DMS114 treated with DMSO at 0.1 percent for 48 hours (cell line): Measurements from ENCODE around the gene ZIK1.
A peak's percentile ranks its signal among the peaks of the same experiment; 100 is the strongest.

ENCODE experiments used
- DNase-seq: peaks from one replicate; lab custom pipeline; 2025; ENCODE audit not compliant: unreplicated experiment; lab: John Stamatoyannopoulos, UW

Gene ZIK1

DNA sequence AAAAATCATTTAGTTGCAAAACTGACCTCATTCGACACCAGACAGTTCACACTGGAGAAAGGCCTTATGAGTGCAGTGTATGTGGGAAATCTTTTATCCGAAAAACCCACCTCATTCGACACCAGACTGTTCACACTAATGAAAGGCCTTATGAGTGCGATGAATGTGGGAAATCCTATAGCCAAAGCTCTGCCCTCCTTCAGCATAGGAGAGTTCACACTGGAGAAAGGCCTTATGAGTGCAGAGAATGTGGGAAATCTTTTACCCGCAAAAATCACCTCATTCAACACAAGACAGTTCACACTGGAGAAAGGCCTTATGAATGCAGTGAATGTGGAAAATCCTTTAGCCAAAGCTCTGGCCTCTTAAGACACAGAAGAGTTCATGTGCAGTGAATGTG lies 23.0 kb downstream of the ZIK1 start:
- no peak for DNase-seq

- DNase-seq, result no peak
These were observed 27.2 kb downstream of the ZIK1 start for GRCh38 chr19:57611113-57611512.

DNA sequence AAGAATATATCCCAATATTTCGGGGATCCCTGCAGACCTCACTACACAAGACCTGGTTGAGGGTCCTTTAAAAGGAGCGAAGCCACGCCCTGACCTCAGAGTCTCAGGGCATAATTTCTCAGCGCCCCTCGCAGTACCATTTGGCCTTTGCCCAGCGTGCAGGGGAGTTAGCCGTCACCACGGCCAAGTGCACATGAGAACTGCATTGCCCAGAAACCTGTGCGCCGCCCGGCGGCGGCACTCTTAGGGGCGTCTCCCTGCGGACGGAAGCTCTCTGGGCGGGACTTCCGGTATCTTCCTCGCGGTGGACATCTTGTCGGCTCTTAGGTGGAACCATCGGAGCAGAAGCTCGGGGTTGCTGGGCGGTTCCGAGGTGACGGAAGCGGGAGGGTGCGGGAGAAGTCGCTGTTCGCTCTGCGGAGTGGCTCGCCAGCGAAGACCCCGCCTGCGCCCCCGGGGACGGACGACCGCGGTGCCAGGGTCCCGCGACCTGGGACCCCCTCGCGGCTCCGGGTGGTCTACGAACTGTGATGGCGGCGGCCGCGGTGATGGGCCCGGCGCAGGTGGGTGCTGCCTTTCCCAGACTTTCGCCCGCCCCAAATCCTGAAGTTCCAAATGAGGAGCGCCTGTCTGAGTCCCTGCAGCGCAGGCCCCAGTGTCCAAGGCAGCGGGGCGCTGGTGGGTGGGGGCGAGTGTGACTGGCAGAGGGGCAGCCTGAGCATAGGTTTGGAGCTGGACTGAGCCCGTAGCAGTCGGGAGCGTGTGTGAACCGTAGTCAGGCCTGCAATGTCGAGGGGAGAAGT lies 30.2 kb downstream of the ZIK1 start, which contains the start of gene ZNF134:
Gene ZNF134 (plus strand): TSS at position 302 of the 803 bp plus-strand sequence. CDS start 5,227 bp downstream, outside the sequence.
- peak; percentile 87 for DNase-seq

DNA sequence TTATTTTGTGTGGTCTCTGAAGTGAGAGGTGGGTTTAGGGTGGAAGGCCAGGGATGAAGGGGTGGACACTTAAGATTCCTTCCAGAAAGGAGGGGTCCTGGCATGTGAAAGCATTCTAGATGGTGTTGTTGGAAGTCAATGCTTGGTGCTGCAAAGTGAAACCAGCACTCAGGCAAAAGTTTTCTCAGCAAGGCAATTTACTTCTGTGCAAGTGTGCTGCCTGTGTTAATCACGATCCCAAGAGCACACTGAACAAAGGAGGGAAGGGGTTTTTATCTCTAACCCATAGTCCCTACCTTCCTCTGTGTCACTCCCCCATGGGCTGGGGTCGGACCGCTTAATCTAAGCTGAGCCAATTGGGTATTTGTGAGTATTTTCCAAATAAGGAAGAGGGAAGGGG lies 31.4 kb downstream of the ZIK1 start:
- no peak for DNase-seq

GRCh38 chr19:57620673-57621348 lies 36.9 kb downstream of the ZIK1 start:
- DNase-seq, result no peak

DNA sequence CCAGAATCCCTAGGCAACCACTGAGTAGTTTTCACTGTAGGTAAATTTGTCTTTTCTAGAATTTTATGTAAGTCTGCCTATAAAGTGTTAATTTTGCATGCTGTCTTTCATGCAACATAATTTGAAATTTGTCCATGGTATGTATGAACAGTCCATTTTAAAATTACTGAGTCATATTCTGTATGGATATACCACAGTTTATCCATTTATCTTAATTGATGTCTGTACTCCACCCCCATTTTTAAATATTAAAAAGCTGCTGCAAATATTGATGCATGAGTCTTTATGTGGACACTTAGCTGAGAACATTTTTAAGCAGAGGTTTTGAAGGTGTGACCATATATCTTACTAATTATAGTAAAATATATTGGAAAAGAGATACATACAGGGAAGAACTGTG lies 39.1 kb downstream of the ZIK1 start:
- DNase-seq, result no peak

- peak; percentile 95 for DNase-seq
These were observed 49.3 kb downstream of the ZIK1 start, which contains the start of gene ZNF211 for GRCh38 chr19:57632987-57633831. TSS of gene ZNF211 (plus strand) at chr19:57633168. CDS start at chr19:57633347, 179 bp downstream.

GRCh38 chr19:57633832-57634131 lies 49.8 kb downstream of the ZIK1 start:
- no peak for DNase-seq

DNA sequence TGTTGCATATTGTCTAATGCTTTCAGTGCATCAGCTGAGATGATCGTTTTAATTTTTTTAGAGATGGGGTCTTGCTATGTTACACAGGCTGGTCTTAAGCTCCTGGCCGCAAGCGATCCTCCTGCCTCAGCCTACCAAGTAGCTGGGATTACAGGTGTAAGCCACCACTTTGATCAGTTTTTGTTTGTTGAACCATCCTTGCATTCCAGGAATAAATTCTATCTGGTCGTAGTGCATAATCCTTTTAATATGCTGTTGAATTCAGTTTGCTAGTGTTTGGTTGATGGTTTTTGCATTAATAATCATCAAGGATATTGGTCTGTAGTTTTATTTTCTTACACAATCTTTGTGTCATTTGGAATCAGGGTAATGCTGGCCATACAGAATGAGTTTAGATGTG lies 53.4 kb downstream of the ZIK1 start:
- DNase-seq, result no peak

- no peak for DNase-seq
These were observed 57.8 kb downstream of the ZIK1 start for GRCh38 chr19:57641715-57642234.

- DNase-seq, result no peak
These were observed 58.6 kb downstream of the ZIK1 start for GRCh38 chr19:57642396-57643046.
